Smooth muscle cell (in vitro differentiated cells): ENCODE results near the gene XYLT1. TPM values are rescaled to one million over a fixed set of nuclear protein-coding genes. Genes with fewer than 3 reads are reported as not detected.
"Not testable (repeated sequence)": the region's sequence is repeated elsewhere in the genome, so short reads cannot be mapped to it uniquely, and the experiment has no call there.

Experiments used
- DNase-seq: peaks from one replicate; lab custom pipeline; 2025; ENCODE audit not compliant: unreplicated experiment; lab: John Stamatoyannopoulos, UW
- H2AFZ ChIP-seq: fragments of 200-600 bp; sonication (generic); 2 replicates; pipeline ENCODE4 v1.6.0; 2016; ENCODE audit warnings: antibody characterized with exemption, low read depth, mild to moderate bottlenecking
- H3F3A ChIP-seq: fragments of 200-600 bp; sonication (generic); 2 replicates; pipeline ENCODE4 v1.6.0; 2017; ENCODE audit warnings: antibody characterized with exemption, low read depth
- H3K27ac ChIP-seq: fragments of 200-600 bp; sonication (generic); 2 replicates; pipeline ENCODE4 v1.5.1; 2016; ENCODE audit warnings: low read depth, mild to moderate bottlenecking
- H3K27me3 ChIP-seq: fragments of 200-600 bp; sonication (generic); 2 replicates; pipeline ENCODE4 v1.6.1; 2016; ENCODE audit warnings: low read depth, mild to moderate bottlenecking
- H3K36me3 ChIP-seq: fragments of 200-600 bp; sonication (generic); 2 replicates; pipeline ENCODE4 v1.5.1; 2016; ENCODE audit warnings: low read depth
- H3K4me1 ChIP-seq: fragments of 200-600 bp; sonication (generic); 2 replicates; pipeline ENCODE4 v1.5.1; 2016; ENCODE audit warnings: low read depth
- H3K4me2 ChIP-seq: fragments of 200-600 bp; sonication (generic); 2 replicates; pipeline ENCODE4 v1.6.0; 2016; ENCODE audit warnings: mild to moderate bottlenecking
- H3K4me3 ChIP-seq: fragments of 200-600 bp; sonication (generic); 2 replicates; pipeline ENCODE4 v1.5.1; 2016; ENCODE audit warnings: mild to moderate bottlenecking
- H3K79me2 ChIP-seq: fragments of 200-600 bp; sonication (generic); 2 replicates; pipeline ENCODE4 v1.6.0; 2016; ENCODE audit warnings: low read depth, mild to moderate bottlenecking
- H3K9ac ChIP-seq: fragments of 200-600 bp; sonication (generic); 2 replicates; pipeline ENCODE4 v1.6.0; 2016; ENCODE audit warnings: low read depth
- H3K9me3 ChIP-seq: fragments of 200-600 bp; sonication (generic); replicated peaks from 2 replicates; pipeline ENCODE4 v1.5.1; 2016; ENCODE audit warnings: low read depth
- H4K20me1 ChIP-seq: fragments of 200-600 bp; sonication (generic); 2 replicates; pipeline ENCODE4 v1.6.0; 2016; ENCODE audit warnings: low read depth
- WGBS: methylation state at CpG from one replicate; pipeline ENCODE4 v1.1.7; 2016; ENCODE audit warnings: low lambda C conversion rate; 5-methylcytosine and 5-hydroxymethylcytosine counted together
- polyA plus RNA-seq: library from polyadenylated mRNA; unstranded; fragments of >200 nt; fragmentation: Nextera tagmentation; extraction: Ambion mirVana; gene quantifications from 2 replicates; pipeline ENCODE4 v1.2.1, GENCODE V29; 2016
- total RNA-seq: library from RNA; depleted of rRNA; stranded (reverse); fragments of >200 nt; gene quantifications from 2 replicates; pipeline ENCODE4 v1.2.3, GENCODE V29; 2014
- TF ChIP-seq, protein P1 (sequence below): fragments of 200-600 bp; sonication (generic); IDR thresholded peaks from 2 replicates; pipeline ENCODE4 v1.5.1; 2017; ENCODE audit warnings: borderline replicate concordance, mild to moderate bottlenecking, antibody characterized with exemption; ENCODE audit not compliant: insufficient read depth, poor library complexity, severe bottlenecking

The XYLT1 gene
- total and polyA plus RNA-seq, 2 experiments from 2014 or later: 9.5 to 19.9 TPM

GRCh38 chr16:17338244-17338643 lies 132.5 kb downstream of the XYLT1 start:
- WGBS: 97% methylated on average over 7 of the region's 7 CpGs
- no peaks in the 10 kb centered on the region for H3K9me3 ChIP-seq
- TF ChIP-seq, protein P1, sequence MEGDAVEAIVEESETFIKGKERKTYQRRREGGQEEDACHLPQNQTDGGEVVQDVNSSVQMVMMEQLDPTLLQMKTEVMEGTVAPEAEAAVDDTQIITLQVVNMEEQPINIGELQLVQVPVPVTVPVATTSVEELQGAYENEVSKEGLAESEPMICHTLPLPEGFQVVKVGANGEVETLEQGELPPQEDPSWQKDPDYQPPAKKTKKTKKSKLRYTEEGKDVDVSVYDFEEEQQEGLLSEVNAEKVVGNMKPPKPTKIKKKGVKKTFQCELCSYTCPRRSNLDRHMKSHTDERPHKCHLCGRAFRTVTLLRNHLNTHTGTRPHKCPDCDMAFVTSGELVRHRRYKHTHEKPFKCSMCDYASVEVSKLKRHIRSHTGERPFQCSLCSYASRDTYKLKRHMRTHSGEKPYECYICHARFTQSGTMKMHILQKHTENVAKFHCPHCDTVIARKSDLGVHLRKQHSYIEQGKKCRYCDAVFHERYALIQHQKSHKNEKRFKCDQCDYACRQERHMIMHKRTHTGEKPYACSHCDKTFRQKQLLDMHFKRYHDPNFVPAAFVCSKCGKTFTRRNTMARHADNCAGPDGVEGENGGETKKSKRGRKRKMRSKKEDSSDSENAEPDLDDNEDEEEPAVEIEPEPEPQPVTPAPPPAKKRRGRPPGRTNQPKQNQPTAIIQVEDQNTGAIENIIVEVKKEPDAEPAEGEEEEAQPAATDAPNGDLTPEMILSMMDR: no peak

GRCh38 chr16:17336530-17336900 lies 134.2 kb downstream of the XYLT1 start:
- H3K4me1 ChIP-seq: peaks cover 8% of the 10 kb centered on the region
- no peaks in the 10 kb centered on the region for H3K27me3 ChIP-seq
- H3K4me3 ChIP-seq: no peak overlapping the region
- H3K79me2 ChIP-seq: no peaks in the 10 kb centered on the region
- peaks cover 18% of the 10 kb centered on the region for H4K20me1 ChIP-seq
- DNase-seq: no peak
- no peaks in the 10 kb centered on the region for H3K36me3 ChIP-seq
- H3F3A ChIP-seq: no peaks in the 10 kb centered on the region
- H2AFZ ChIP-seq: no peak overlapping the region
- H3K9ac ChIP-seq: no peak overlapping the region
- TF ChIP-seq, protein P1: no peak
- no peaks in the 10 kb centered on the region for H3K9me3 ChIP-seq
- H3K27ac ChIP-seq: no peak overlapping the region
- WGBS: 95% methylated on average over 8 of the region's 8 CpGs
- no peak overlapping the region for H3K4me2 ChIP-seq

More at GRCh38 chr16:17338244-17338643, 132.5 kb downstream of the XYLT1 start:
- H4K20me1 ChIP-seq: peaks cover 18% of the 10 kb centered on the region
- no peaks in the 10 kb centered on the region for H3K79me2 ChIP-seq
- H3K4me1 ChIP-seq: peaks cover 8% of the 10 kb centered on the region
- no peak for DNase-seq
- no peak overlapping the region for H2AFZ ChIP-seq
- H3K27me3 ChIP-seq: no peaks in the 10 kb centered on the region
- H3K9ac ChIP-seq: no peak overlapping the region
- H3F3A ChIP-seq: no peaks in the 10 kb centered on the region
- no peak overlapping the region for H3K4me3 ChIP-seq
- no peaks in the 10 kb centered on the region for H3K36me3 ChIP-seq
- no peak overlapping the region for H3K27ac ChIP-seq
- H3K4me2 ChIP-seq: no peak overlapping the region

GRCh38 chr16:17335826-17336529 lies 134.8 kb downstream of the XYLT1 start:
- TF ChIP-seq, protein P1: no peak
- no peaks in the 10 kb centered on the region for H3K36me3 ChIP-seq
- H3K9me3 ChIP-seq: no peaks in the 10 kb centered on the region
- no peak for DNase-seq
- H3K27me3 ChIP-seq: no peaks in the 10 kb centered on the region
- H3K4me1 ChIP-seq: peaks cover 8% of the 10 kb centered on the region
- no peak overlapping the region for H3K27ac ChIP-seq
- no peak overlapping the region for H2AFZ ChIP-seq
- H3K79me2 ChIP-seq: no peaks in the 10 kb centered on the region
- no peak overlapping the region for H3K4me2 ChIP-seq
- H4K20me1 ChIP-seq: peaks cover 22% of the 10 kb centered on the region
- no peak overlapping the region for H3K4me3 ChIP-seq
- WGBS: 87% methylated on average over 11 of the region's 11 CpGs
- no peaks in the 10 kb centered on the region for H3F3A ChIP-seq
- no peak overlapping the region for H3K9ac ChIP-seq

DNA sequence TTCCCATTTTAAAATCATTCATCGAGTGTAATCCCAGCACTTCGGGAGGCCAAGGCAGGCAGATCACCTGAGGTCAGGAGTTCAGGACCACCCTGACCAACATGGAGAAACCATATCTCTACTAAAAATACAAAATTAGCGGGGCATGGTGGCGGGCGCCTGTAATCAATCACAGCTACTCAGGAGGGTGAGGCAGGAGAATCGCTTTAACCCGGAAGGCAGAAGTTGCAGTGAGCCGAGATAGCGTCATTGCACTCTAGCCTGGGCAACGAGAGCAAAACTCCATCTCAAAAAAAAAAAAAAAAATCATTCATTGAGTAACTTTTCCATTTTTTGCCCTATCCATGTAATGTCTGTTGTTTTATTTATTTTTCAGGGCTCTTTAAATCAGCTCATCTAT lies 135.4 kb downstream of the XYLT1 start:
- not testable (repeated sequence) for H3K79me2 ChIP-seq, H3K4me1 ChIP-seq, H3K4me2 ChIP-seq, H3F3A ChIP-seq, H3K4me3 ChIP-seq, H3K9ac ChIP-seq, H2AFZ ChIP-seq, H3K27ac ChIP-seq, H3K9me3 ChIP-seq, H3K27me3 ChIP-seq, DNase-seq, H3K36me3 ChIP-seq
- peaks cover 20% of the 10 kb centered on the region for H4K20me1 ChIP-seq
- WGBS: 96% methylated on average over 10 of the region's 10 CpGs
